Measurements from ENCODE around the gene CES3. TPM values are rescaled to one million over a fixed set of nuclear protein-coding genes. Genes with fewer than 3 reads are reported as not detected.

Gene CES3
- total and polyA plus RNA-seq, 12 donors: 0.22 to 1.7 (median 0.67) TPM; not detected in 1

GRCh38 chr16:66939366-66939765 is 21.7 kb upstream of the CES3 start:
- Histone ChIP-seq H3K36me3 (replicated peaks in 1 of 2) (peaks cover 0 to 68% of the 10 kb centered on the region in 2 donors), H3K27ac (no peak overlapping the region), H3K4me3 (no peak overlapping the region), H3K27me3 (no peaks in the 10 kb centered on the region), H3K9me3 (replicated peaks in 1 of 3) (no peaks in the 10 kb centered on the region), H3K4me1 (replicated peaks in 1 of 2) (peaks cover 13 to 29% of the 10 kb centered on the region in 2 donors)
- intact Hi-C loops (cut with DNase I): no loop called here
- TF ChIP-seq POLR2A (IDR thresholded peaks at IDR 0.05): no peak
- no peak for TF ChIP-seq CTCF (IDR thresholded peaks at IDR 0.05)
- DNase-seq: no peak

GRCh38 chr16:66940236-66940635 is 20.8 kb upstream of the CES3 start:
- H3K4me3 ChIP-seq: no peak overlapping the region
- WGBS, 4 donors: 90 to 92% (median 92%) methylated on average over 11 to 16 of the region's 16 CpGs
- H3K27ac ChIP-seq: no peak overlapping the region
- TF ChIP-seq POLR2A (IDR thresholded peaks at IDR 0.05) (no peak), CTCF (IDR thresholded peaks at IDR 0.05) (no peak)
- H3K4me1 ChIP-seq (replicated peaks in 1 of 2): peaks cover 13 to 27% of the 10 kb centered on the region in 2 donors
- no peaks in the 10 kb centered on the region for H3K9me3 ChIP-seq (replicated peaks in 1 of 3)
- DNase-seq: no peak
- intact Hi-C loops (cut with DNase I): loop anchor here in 1 of 2 donors (5.0 kb wide), 1 partner anchor 43 kb away; no protein-coding TSS in a partner anchor
- H3K27me3 ChIP-seq: no peaks in the 10 kb centered on the region
- H3K36me3 ChIP-seq (replicated peaks in 1 of 2): peaks cover 0 to 68% of the 10 kb centered on the region in 2 donors

- WGBS, 4 donors: 86 to 96% (median 92%) methylated on average over 5 of the region's 5 CpGs
- no peak for DNase-seq
- Histone ChIP-seq H3K9me3 (replicated peaks in 1 of 3) (no peaks in the 10 kb centered on the region), H3K4me3 (no peak overlapping the region), H3K27me3 (no peaks in the 10 kb centered on the region), H3K4me1 (replicated peaks in 1 of 2) (peaks cover 5% of the 10 kb centered on the region in 2 donors), H3K36me3 (replicated peaks in 1 of 2) (peaks cover 0 to 60% of the 10 kb centered on the region in 2 donors), H3K27ac (no peak overlapping the region)
- TF ChIP-seq CTCF (IDR thresholded peaks at IDR 0.05): no peak
- no peak for TF ChIP-seq POLR2A (IDR thresholded peaks at IDR 0.05)
- intact Hi-C loops (cut with DNase I): loop anchor here in 1 of 2 donors (5.0 kb wide), 1 partner anchor 46 kb away; no protein-coding TSS in a partner anchor
Measured at GRCh38 chr16:66942981-66943380, 18.1 kb upstream of the CES3 start.

- peaks cover 0 to 55% of the 10 kb centered on the region in 2 donors for H3K36me3 ChIP-seq (replicated peaks in 1 of 2)
Measured at GRCh38 chr16:66943426-66944053, 17.5 kb upstream of the CES3 start.

More at GRCh38 chr16:66943426-66944053, 17.5 kb upstream of the CES3 start:
- H3K27ac ChIP-seq: no peak overlapping the region
- no peak overlapping the region for H3K4me3 ChIP-seq
- H3K4me1 ChIP-seq (replicated peaks in 1 of 2): peaks cover 5% of the 10 kb centered on the region in 2 donors
- WGBS, 4 donors: 87 to 94% (median 92%) methylated on average over 4 to 15 of the region's 15 CpGs
- no peaks in the 10 kb centered on the region for H3K9me3 ChIP-seq (replicated peaks in 1 of 3)
- H3K27me3 ChIP-seq: no peaks in the 10 kb centered on the region
- intact Hi-C loops (cut with DNase I): loop anchor here in 1 of 2 donors (5.0 kb wide), 1 partner anchor 46 kb away; no protein-coding TSS in a partner anchor
- TF ChIP-seq POLR2A (IDR thresholded peaks at IDR 0.05): no peak
- TF ChIP-seq CTCF (IDR thresholded peaks at IDR 0.05): no peak
- no peak for DNase-seq
